ENCODE results near the gene TBXA2R. TPM values are rescaled to one million over a fixed set of nuclear protein-coding genes. Genes with fewer than 3 reads are reported as not detected.
"Not testable (repeated sequence)": the region's sequence is repeated elsewhere in the genome, so short reads cannot be mapped to it uniquely, and the experiment has no call there.

The TBXA2R gene
- total and polyA plus RNA-seq, 2 donors (not counting 3 experiments of a cell fraction or from before 2014, with no cell fraction given) = 2.4 to 2.9 TPM

DNA sequence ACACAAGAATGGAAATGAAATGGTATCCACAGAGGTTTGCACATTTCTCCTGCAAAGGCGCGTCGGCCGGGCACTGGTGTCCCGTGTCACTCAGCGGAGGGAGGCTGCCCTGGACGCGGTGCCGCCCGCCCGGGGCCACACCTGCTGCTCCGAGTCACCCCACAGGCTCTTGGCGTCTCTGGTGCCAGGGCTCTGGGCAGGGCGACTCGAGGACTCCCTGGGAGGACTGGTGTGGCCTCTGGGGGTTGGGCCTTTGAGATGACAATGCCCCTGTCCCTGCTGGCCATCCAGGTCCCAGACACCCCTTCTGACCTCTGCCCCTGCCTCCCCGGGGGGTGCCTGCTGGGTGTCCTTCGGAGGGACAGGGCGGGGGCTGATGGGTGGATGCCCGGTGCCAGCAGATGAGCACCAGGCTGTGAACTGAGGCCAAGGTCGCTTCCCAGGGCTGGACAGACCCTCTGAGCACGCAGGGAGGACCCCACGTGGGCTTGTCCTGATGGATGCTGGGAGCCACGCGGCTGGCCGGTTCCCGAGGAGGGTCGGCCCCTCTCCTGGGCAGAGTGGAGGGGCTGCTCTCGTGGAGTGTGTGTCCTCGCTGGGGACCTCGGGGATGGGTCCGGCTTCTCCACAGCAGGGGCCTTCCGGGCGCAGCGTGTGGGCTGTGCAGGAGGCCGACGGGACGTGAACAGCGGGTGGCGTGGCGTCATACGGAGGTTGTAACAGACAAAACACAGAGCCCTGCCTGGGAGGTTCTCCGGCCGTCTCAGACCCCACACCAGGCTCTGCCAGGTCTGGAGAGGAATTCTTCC is 24.6 kb upstream of the TBXA2R start:
- Histone ChIP-seq H3K4me2 (ENCODE audit: insufficient read depth, low read length) (no peak overlapping the region), H3K9me3 (replicated peaks; ENCODE audit: control insufficient read depth, insufficient read depth, low read length) (no peaks in the 10 kb centered on the region), H3K4me1 (ENCODE audit: control insufficient read depth, extremely low read depth, insufficient read depth, low read length) (peaks cover 2% of the 10 kb centered on the region), H3K9ac (replicated peaks; ENCODE audit: extremely low read depth, insufficient read depth, low read length) (no peak overlapping the region), H3K27me3 (ENCODE audit: control insufficient read depth in 2 of 2, insufficient read depth in 2 of 2, low read length in 2 of 2) (no peaks in the 10 kb centered on the region), H2AFZ (ENCODE audit: low read depth, low read length) (no peak overlapping the region), H3K79me2 (ENCODE audit: control insufficient read depth, insufficient read depth, low read length) (peaks cover 2% of the 10 kb centered on the region), H3K4me3 (replicated peaks in 1 of 3; ENCODE audit: insufficient read depth in 1 of 3, low read depth in 1 of 3, low read length in 3 of 3) (no peak overlapping the region), H4K20me1 (replicated peaks; ENCODE audit: control insufficient read depth, extremely low read depth, insufficient read depth, low read length) (no peaks in the 10 kb centered on the region), H3K27ac (ENCODE audit: insufficient read depth, low read depth, low read length) (no peak overlapping the region), H3K36me3 (ENCODE audit: control insufficient read depth in 2 of 2, extremely low read depth in 1 of 2, insufficient read depth in 2 of 2, low read length in 2 of 2) (peaks cover 0 to 19% of the 10 kb centered on the region in 2 experiments), H3K9me1 (replicated peaks; ENCODE audit: control insufficient read depth, extremely low read depth, insufficient read depth, low read length) (no peaks in the 10 kb centered on the region)
- dilution Hi-C loops (cut with MboI; ENCODE audit: extremely low pct_ligation_motif_present, low sequenced_read_pairs) (no loop called here), intact Hi-C loops (cut with micrococcal nuclease) (no loop called here)
- CTCF ChIA-PET = no interaction called here
- no TSS peak for BruUV-seq (replicated peaks)
- DNase-seq (ENCODE audit: low read depth, low spot score) (no peak), FAIRE-seq (no peak)
- TF ChIP-seq GATA2 (IDR thresholded peaks at IDR 0.05; ENCODE audit: insufficient read depth, insufficient read length, low read depth, low read length) (no peak), JUN (IDR thresholded peaks at IDR 0.05; ENCODE audit: borderline replicate concordance, insufficient read depth, insufficient read length, low read depth) (no peak), POLR2A (IDR thresholded peaks at IDR 0.05; ENCODE audit: low read depth, low read length) (no peak), EZH2 (IDR thresholded peaks at IDR 0.05; ENCODE audit: borderline replicate concordance, low read depth, low read length, severe bottlenecking) (no peak), POLR2AphosphoS5 (IDR thresholded peaks at IDR 0.05; ENCODE audit: insufficient read depth, low read depth, low read length) (no peak), FOS (IDR thresholded peaks at IDR 0.05; ENCODE audit: borderline replicate concordance, insufficient read depth, low read length) (no peak), MYC (IDR thresholded peaks at IDR 0.05; ENCODE audit: low read depth, low read length) (no peak)
- POLR2A ChIA-PET = no interaction called here

DNA sequence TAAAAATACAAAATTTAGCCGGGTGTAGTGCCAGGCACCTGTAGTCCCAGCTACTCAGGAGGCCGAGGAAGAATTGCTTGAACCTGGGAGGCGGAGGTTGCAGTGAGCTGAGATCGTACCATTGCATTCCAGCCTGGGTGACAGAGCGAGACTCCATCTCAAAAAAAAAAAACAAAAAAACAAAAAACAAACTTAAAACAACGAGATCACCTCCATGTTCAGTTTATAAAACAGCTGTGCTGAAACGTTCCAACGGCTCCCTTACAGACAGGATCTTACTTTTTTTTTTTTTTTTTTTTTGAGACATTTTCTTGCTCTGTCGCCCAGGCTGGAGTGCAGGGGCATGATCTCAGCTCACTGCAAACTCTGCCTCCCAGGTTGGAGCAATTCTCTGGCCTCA is 22.1 kb upstream of the TBXA2R start:
- H3K9ac ChIP-seq (replicated peaks; ENCODE audit: extremely low read depth, insufficient read depth, low read length); BruUV-seq (replicated peaks); dilution Hi-C loops (cut with MboI; ENCODE audit: extremely low pct_ligation_motif_present, low sequenced_read_pairs); H3K4me2 ChIP-seq (ENCODE audit: insufficient read depth, low read length); H4K20me1 ChIP-seq (replicated peaks; ENCODE audit: control insufficient read depth, extremely low read depth, insufficient read depth, low read length); H3K9me1 ChIP-seq (replicated peaks; ENCODE audit: control insufficient read depth, extremely low read depth, insufficient read depth, low read length); FAIRE-seq; H3K27me3 ChIP-seq (ENCODE audit: control insufficient read depth in 2 of 2, insufficient read depth in 2 of 2, low read length in 2 of 2); H2AFZ ChIP-seq (ENCODE audit: low read depth, low read length); H3K27ac ChIP-seq (ENCODE audit: insufficient read depth, low read depth, low read length); H3K9me3 ChIP-seq (replicated peaks; ENCODE audit: control insufficient read depth, insufficient read depth, low read length); DNase-seq (ENCODE audit: low read depth, low spot score); H3K4me3 ChIP-seq (replicated peaks in 1 of 3; ENCODE audit: insufficient read depth in 1 of 3, low read depth in 1 of 3, low read length in 3 of 3): not testable (repeated sequence)
- Histone ChIP-seq H3K36me3 (ENCODE audit: control insufficient read depth in 2 of 2, extremely low read depth in 1 of 2, insufficient read depth in 2 of 2, low read length in 2 of 2) (peaks cover 0 to 19% of the 10 kb centered on the region in 2 experiments), H3K4me1 (ENCODE audit: control insufficient read depth, extremely low read depth, insufficient read depth, low read length) (peaks cover 14% of the 10 kb centered on the region), H3K79me2 (ENCODE audit: control insufficient read depth, insufficient read depth, low read length) (peaks cover 18% of the 10 kb centered on the region)
- intact Hi-C loops (cut with micrococcal nuclease) = loop anchor here (10.0 kb wide), 1 partner anchor 76 kb away; the partner anchor contains the start of genes PIP5K1C and TJP3
- POLR2A ChIA-PET = interaction anchor here (0.7 kb wide), 1 partner anchor 68 kb away, joined by 4 read pairs; no protein-coding TSS in a partner anchor
- CTCF ChIA-PET = interaction anchor here (1.1 kb wide), 1 partner anchor 16 kb away, joined by 3 read pairs; no protein-coding TSS in a partner anchor

Data from endothelial cell of umbilical vein (primary cell).